OCI-LY3 (cell line): ENCODE data around the gene NAB1.

Experiments used
- EZH2phosphoT487 ChIP-seq: fragments of 200-600 bp; shearing (Covaris generic); IDR thresholded peaks from 2 replicates; pipeline ENCODE4 v1.6.1; 2018; ENCODE audit warnings: antibody characterized with exemption, mixed run types, low read depth
- TF ChIP-seq, protein P1 (sequence below): fragments of 200-600, 300-600 bp; sonication (generic); IDR thresholded peaks from 2 replicates; pipeline ENCODE4 v1.5.1; 2014; ENCODE audit warnings: antibody characterized with exemption, low read length, low read depth

DNA sequence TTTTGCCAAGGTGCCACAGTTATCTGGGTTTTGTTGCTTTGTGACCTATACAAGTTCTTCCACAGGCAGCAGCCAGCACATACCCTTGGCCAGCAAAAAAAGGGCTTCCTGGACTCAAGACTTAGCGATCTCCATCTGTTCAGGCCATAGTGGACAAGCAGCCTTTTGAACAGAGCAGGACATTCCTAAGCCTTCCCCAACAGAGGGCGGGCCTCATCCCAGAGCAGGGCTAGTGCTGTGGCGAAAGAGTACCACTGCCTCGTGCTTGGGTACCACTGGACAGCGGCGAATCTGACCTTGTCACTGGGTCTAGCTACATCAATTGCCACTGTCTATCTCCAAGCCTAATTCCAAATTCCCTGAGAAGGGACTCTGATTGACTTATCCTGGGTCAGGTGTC is 56.4 kb downstream of the NAB1 start:
- TF ChIP-seq, protein P1, sequence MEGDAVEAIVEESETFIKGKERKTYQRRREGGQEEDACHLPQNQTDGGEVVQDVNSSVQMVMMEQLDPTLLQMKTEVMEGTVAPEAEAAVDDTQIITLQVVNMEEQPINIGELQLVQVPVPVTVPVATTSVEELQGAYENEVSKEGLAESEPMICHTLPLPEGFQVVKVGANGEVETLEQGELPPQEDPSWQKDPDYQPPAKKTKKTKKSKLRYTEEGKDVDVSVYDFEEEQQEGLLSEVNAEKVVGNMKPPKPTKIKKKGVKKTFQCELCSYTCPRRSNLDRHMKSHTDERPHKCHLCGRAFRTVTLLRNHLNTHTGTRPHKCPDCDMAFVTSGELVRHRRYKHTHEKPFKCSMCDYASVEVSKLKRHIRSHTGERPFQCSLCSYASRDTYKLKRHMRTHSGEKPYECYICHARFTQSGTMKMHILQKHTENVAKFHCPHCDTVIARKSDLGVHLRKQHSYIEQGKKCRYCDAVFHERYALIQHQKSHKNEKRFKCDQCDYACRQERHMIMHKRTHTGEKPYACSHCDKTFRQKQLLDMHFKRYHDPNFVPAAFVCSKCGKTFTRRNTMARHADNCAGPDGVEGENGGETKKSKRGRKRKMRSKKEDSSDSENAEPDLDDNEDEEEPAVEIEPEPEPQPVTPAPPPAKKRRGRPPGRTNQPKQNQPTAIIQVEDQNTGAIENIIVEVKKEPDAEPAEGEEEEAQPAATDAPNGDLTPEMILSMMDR, result no peak
- no peak for TF ChIP-seq EZH2phosphoT487
